ENCODE data around the gene PEAK1.

PEAK1 gene

DNA sequence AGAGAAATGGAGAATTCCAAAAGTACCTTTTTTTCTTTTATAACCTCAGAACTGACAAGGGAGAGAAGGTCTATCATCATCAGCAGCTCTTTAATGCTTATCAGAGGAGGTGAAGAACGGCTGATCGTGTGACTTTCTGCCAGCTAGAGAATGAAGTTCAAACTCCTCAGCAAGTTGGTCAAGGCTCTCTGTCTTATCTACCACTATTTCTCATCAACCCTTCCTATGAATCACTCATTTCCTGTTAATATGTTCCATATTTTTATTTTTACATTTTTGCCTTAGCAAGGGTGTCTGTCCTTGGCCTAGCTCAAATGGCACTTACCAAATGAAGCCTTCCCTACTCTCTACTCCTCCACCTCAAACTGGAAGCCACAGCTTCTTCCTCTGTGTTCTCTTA, 275.9 kb downstream of the PEAK1 start:
- H3K4me3 ChIP-seq (ENCODE audit: low read length) = no peak overlapping the region
- TF ChIP-seq ZNF274 (IDR thresholded peaks at IDR 0.05; ENCODE audit: low read depth, low read length) = no peak

DNA sequence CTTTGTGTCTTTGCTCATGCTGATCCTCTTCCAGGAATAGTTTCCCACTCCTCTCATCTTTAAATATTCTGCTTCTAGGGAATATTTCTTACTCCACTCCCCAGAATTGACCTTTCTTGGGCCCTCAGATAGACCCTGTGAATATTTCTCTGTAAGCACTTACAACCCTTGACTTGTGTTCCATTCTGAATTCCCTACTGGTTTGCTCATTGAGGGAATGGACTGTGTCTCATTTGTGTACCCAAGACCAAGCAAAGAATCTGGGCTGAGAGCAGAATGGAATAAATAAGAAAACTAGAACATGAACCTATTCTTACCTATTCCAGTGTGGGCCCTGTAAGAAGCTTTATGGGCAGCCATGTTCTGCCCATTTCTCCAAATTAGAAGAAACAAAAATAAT, 276.3 kb downstream of the PEAK1 start:
- no peak for TF ChIP-seq ZNF274 (IDR thresholded peaks at IDR 0.05; ENCODE audit: low read depth, low read length)
- no peak overlapping the region for H3K4me3 ChIP-seq (ENCODE audit: low read length)

DNA sequence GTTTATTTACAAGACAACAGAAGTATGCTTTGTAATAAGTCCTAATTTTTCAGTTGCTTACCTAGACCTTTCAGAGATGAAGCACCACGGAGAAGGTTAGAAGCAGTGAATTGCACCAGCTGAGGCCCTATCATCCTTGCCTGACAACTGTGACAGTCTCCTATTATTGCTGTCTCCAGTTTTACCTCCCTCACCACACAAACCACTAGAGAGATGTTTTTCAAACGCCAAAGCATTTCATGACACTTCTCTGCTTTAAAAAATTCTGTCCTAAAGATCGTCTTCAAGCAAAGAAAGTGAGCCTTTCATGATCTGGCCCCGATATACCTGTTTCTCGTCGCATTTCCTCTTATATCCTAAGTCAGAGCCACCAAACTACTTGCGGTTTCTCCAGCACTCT, 276.7 kb downstream of the PEAK1 start:
- H3K4me3 ChIP-seq (ENCODE audit: low read length) = no peak overlapping the region
- TF ChIP-seq ZNF274 (IDR thresholded peaks at IDR 0.05; ENCODE audit: low read depth, low read length) = no peak

DNA sequence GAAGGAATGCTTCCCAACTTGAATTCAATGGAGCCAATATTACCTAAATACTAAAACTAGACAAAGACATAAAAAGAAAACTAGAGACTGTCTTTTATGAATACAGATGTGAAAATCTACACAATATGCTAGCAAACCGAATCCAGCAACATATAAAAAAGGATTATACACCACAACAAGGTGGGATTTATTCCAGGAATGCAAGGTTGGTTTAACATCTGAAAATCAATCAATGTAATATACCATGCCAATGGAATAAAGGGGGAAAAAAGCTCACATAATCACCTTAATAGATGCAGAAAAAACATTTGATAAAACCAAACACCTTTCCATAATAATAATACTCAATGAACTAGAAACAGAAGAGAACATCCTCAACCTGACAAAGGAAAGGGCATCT, 279.7 kb downstream of the PEAK1 start:
- TF ChIP-seq ZNF274 (IDR thresholded peaks at IDR 0.05; ENCODE audit: low read depth, low read length) = no peak
- no peak overlapping the region for H3K4me3 ChIP-seq (ENCODE audit: low read length)

DNA sequence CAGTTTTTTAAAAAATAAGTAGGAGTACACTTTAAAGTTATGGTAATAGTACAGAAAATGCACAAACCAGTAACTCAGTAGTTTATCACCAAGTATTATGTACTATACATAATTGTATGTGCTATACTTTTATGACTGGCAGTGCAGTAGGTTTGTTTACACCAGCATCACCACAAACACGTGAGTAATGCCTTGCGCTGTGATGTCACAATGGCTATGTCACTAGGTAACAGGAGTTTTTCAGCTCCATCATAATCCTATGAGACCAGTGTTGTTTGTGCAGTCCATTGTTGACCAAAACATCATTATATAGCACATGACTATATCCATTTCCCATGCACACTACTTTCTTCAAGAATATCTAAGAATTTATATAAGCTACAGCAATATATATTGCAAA, 280.6 kb downstream of the PEAK1 start:
- no peak overlapping the region for H3K4me3 ChIP-seq (ENCODE audit: low read length)
- no peak for TF ChIP-seq ZNF274 (IDR thresholded peaks at IDR 0.05; ENCODE audit: low read depth, low read length)

DNA sequence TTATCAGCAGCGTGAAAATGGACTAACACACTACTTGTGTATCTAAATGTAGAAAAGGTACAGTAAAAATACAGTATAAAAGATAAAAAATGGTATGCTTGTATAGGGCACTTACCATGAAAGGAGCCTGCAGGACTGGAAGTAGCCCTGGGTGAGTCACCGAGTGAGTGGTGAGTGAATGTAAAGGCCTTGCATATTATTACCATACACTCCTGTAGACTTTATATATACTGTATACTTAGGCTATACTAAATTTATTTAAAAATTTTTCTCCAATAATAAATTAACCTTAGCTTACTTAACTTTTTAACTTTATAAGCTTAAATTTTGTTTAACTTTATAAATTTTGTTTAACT, 281.8 kb downstream of the PEAK1 start:
- no peak overlapping the region for H3K4me3 ChIP-seq (ENCODE audit: low read length)
- no peak for TF ChIP-seq ZNF274 (IDR thresholded peaks at IDR 0.05; ENCODE audit: low read depth, low read length)

DNA sequence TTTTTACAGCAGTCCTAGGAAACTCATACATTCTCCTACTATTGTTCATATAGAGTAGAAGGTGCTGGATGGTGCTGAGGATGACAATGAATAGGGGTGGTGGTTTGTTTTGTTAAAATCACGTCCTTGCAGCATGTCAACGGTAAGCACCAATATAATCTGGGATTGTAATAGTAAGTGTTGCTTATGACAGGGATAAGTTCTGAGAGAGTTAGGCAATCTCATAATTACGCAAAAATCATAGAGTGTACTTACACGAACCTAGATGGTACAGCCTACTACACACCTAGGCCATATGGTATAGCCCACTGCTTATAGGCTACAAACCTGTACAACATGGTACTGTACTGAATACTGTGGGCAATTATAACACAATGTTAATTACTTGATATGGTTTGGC, 284.7 kb downstream of the PEAK1 start:
- no peak for TF ChIP-seq ZNF274 (IDR thresholded peaks at IDR 0.05; ENCODE audit: low read depth, low read length)
- H3K4me3 ChIP-seq (ENCODE audit: low read length) = no peak overlapping the region

DNA sequence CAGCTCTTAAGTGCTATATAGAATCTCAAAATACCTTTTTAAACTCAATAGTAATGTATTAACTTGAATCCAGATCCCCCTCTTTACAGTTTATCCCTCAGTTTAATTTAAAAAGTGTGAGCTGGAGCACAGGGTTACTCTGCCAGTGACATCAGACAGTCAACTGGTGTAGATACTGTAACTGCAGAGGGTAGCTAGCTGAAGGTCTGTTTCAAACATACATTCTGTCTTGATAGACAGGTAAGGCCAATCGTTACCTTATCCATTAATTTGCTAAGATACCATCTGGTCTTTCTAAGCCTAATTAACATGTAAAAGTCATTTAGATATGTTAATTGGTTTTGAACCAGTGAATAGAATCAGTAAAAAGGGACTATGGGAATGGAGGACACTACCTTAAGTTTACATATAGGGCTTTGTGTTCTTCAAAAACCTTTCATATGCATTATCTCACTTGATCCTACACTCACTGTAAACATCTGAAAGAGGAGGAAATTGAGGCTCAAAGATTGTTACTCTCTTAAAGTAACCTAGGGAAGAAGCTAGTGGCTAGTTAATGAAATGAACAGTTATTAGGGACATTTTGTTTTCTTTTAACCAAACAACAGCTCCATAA, 289.5 kb downstream of the PEAK1 start:
- no peak for TF ChIP-seq ZNF274 (IDR thresholded peaks at IDR 0.05; ENCODE audit: low read depth, low read length)
- no peak overlapping the region for H3K4me3 ChIP-seq (ENCODE audit: low read length)

DNA sequence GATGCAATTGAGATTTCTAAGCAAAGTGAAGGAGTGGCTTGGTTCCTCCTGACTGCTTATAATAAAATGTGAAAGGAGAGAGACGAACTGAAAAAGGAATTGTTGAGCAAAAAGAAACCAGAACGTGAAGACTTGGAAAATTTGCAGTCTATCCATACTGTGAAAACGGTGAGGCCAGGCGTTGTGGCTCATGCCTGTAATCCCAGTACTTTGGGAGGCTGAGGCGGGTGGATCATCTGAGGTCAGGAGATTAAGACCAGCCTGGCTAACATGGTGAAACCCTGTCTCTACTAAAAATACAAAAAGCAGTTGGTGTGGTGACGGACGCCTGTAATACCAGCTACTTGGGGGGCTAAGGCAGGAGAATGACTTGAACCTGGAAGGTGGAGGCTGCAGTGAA, 292.3 kb downstream of the PEAK1 start:
- no peak overlapping the region for H3K4me3 ChIP-seq (ENCODE audit: low read length)
- no peak for TF ChIP-seq ZNF274 (IDR thresholded peaks at IDR 0.05; ENCODE audit: low read depth, low read length)

DNA sequence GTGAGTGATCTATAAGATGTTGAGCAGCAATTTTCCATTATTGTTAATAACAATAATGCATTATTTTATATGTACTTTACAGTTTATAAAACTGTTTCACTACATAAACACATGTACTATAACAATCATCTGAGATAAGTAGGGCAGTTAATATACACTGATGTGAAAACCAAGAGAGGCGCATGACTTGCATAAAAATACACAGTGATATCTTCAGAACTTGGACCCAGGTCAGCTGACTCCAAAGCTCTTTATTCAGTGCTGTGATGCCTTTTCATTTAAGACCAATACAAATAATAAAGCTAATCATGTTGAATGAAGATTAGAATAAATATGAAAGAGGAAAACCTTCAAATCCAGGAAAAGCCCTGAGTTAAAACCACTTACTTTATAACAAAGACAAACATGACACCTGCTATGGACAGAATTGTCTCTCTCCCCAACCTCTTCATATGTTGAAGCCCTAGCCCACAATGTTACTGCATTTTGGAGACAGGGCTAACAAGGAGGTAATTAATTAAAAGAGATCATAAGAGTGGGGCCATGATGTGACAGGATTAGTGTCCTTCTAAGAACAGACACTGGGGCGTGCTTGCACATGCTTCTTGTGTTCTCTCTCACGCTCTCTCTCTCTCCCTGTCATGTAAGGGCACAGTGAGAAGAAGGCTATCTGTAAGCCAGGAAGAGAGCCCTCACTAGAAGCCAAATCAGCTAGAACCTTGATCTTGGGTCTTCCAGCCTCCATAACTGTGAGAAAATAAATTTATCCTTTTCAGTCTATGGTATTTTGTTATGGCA, 293.2 kb downstream of the PEAK1 start:
- TF ChIP-seq ZNF274 (IDR thresholded peaks at IDR 0.05; ENCODE audit: low read depth, low read length) = no peak
- H3K4me3 ChIP-seq (ENCODE audit: low read length) = no peak overlapping the region

DNA sequence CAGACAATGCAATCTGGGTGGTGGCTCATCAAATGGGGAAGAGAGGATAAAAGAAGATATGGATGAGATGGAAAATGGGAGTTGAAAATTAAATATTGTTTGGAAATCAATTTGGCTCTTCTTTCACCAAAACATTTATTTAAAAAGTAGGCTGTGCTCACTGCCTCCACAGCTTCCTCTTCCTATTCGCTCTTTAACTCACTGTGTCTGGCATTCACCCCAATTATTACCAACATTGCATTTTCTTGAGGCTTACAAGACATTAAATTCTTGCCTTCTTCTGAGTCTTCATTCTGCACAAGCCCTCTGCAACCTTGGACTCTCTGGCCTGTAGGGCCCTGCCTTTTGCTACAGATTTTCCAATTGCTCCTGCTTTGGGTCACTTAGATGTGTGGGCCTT, 296.1 kb downstream of the PEAK1 start:
- TF ChIP-seq ZNF274 (IDR thresholded peaks at IDR 0.05; ENCODE audit: low read depth, low read length) = no peak
- no peak overlapping the region for H3K4me3 ChIP-seq (ENCODE audit: low read length)

DNA sequence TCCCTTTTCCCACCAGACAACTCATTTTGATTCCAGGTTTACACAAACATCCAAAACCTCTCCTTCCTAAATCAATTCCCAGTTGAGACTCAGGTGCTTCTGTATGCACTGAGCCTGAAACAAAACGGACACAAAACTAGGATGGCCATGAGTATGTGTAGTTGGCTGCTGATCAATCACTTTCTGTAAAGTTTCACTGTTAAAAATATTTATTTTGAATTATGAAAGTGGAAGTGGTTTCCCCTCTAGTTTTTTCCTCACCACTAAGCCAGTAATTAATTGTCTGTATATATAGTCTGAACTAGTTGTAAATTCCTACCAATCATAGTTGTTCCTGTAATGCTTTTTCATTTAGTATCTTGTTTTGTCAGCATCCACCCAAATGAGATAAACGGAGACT, 297.3 kb downstream of the PEAK1 start:
- H3K4me3 ChIP-seq (ENCODE audit: low read length) = no peak overlapping the region; the same call in 1 of the 2 replicates
- no peak for TF ChIP-seq ZNF274 (IDR thresholded peaks at IDR 0.05; ENCODE audit: low read depth, low read length)

DNA sequence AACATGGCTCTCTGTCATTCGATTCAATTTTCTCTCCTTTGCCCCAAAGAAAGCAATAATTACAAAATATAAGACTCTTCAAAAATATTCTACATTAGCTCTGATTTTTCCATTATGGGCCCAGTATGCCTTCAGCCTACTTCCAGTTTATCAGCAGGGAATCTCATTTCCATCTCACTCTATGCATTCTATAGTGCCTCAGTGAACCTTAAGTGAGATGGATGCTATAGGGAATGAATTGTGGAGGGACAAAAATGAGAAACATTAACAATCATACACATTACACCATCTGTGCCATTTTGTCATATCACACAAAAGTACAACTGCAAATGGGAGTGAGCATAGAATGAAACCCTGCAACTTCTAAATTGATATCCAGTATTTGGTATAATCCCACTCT, 298.3 kb downstream of the PEAK1 start:
- H3K4me3 ChIP-seq (ENCODE audit: low read length) = no peak overlapping the region
- TF ChIP-seq ZNF274 (IDR thresholded peaks at IDR 0.05; ENCODE audit: low read depth, low read length) = no peak

DNA sequence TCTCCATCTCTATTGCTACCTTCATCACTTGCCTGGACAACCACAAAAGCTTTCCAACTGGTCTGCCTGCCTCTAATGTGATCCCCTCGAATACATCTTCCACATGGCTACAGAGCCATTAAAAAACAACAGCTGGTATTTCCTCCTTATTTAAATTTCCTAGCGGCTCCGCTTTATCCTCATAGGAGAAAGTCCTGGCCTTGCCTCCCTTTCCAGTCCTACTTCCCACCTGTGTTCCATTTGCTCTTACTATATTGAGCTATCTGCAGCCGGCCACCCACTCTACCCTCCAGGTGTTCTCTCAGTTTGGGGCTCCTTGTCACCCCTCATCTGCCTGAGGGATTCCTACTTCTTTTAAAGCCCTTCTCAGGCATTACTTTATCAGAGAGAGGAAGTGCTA, 299.3 kb downstream of the PEAK1 start:
- no peak overlapping the region for H3K4me3 ChIP-seq (ENCODE audit: low read length)
- no peak for TF ChIP-seq ZNF274 (IDR thresholded peaks at IDR 0.05; ENCODE audit: low read depth, low read length)

DNA sequence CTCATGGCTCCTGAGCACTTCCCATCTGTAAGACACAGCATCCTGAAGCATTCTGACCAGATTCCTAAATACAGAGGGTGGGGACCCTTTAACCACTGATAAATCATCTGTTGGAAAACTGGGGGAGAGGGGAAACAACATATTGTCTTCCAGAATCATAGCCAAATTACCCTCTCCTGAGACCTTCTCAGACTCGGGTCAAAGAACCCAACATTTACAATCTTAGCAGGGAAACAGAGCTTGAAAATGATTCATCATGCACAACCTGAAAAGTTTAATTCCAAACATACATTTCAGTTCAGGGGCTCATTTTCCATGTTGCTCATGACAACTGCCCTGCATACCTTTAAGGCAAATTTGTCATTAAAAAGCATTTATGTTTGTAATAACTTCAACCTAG, 300.5 kb downstream of the PEAK1 start:
- no peak for TF ChIP-seq ZNF274 (IDR thresholded peaks at IDR 0.05; ENCODE audit: low read depth, low read length)
- H3K4me3 ChIP-seq (ENCODE audit: low read length) = no peak overlapping the region

DNA sequence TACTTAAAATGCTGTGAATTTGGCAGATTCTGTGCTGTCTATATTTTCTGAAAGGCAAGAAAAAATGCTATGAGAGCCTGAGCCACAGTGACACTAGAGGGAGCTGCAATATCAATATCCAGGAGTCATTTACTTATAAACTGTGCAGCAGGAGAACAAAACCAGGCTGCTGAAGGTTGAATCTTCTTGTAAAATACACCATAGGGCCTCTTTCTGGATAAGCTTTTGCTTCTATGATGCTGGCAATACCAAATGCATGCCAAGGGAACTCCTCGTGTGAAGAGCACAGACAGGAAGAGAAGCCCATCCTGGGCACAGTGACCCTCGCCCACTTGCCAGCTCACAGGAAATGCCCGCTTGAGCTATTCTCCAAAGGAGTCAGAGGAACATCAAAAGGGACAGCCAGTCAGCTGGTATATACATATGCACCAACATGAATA, 301.0 kb downstream of the PEAK1 start:
- no peak overlapping the region for H3K4me3 ChIP-seq (ENCODE audit: low read length)
- TF ChIP-seq ZNF274 (IDR thresholded peaks at IDR 0.05; ENCODE audit: low read depth, low read length) = no peak

Measured in GM08714 (cell line).